Upper lobe of right lung (tissue), 1 donor: Measurements from ENCODE around the gene PMM1. TPM values are rescaled to one million over a fixed set of nuclear protein-coding genes. Genes with fewer than 3 reads are reported as not detected.
A peak's percentile ranks its signal among the peaks of the same experiment; 100 is the strongest.

ENCODE experiments used
- ATAC-seq: fragments of 200-7000 bp; cut with Tn5 transposase; one replicate; pipeline ENCODE4 v1.9.1; 2020; ENCODE audit warnings: mild to moderate bottlenecking, moderate library complexity
- DNase-seq: peaks from one replicate; pipeline ENCODE4 v3.0.0-alpha.2; 2020
- H3K27ac ChIP-seq: fragments of 200-600 bp; one replicate; pipeline ENCODE4 v1.8.0; 2022
- H3K27me3 ChIP-seq: fragments of 200-600 bp; one replicate; pipeline ENCODE4 v1.8.0; 2022; ENCODE audit warnings: mild to moderate bottlenecking
- H3K36me3 ChIP-seq: fragments of 200-600 bp; one replicate; pipeline ENCODE4 v1.8.0; 2022
- H3K4me1 ChIP-seq: fragments of 200-600 bp; one replicate; pipeline ENCODE4 v1.8.0; 2022
- H3K4me3 ChIP-seq: fragments of 200-600 bp; one replicate; pipeline ENCODE4 v1.8.0; 2022; ENCODE audit warnings: mild to moderate bottlenecking
- H3K9me3 ChIP-seq: fragments of 200-600 bp; one replicate; pipeline ENCODE4 v1.8.0; 2022
- CTCF ChIP-seq: fragments of 200-600 bp; IDR thresholded peaks from one replicate; pipeline ENCODE4 v1.8.0; 2022; ENCODE audit warnings: antibody characterized with exemption
- intact Hi-C: fragments of 100-400 bp; cut with DNase I; formaldehyde crosslinking; loops from one replicate; pipeline ENCODE4 v1.11.0; 2022
- total RNA-seq: library from RNA; stranded (reverse); fragmentation: NEBNext Ultra II Directional; extraction: Animal tissue kit (Norgen Biotek cat#: 25700); gene quantifications from one replicate; pipeline ENCODE4 v1.2.1, GENCODE V29; 2021
- donor health status: DM: no; HTN: yes; CAD: no; lungs with severe emphysema.

PMM1 gene
- total RNA-seq, 1 donor from 2014 or later = 44.4 TPM

DNA sequence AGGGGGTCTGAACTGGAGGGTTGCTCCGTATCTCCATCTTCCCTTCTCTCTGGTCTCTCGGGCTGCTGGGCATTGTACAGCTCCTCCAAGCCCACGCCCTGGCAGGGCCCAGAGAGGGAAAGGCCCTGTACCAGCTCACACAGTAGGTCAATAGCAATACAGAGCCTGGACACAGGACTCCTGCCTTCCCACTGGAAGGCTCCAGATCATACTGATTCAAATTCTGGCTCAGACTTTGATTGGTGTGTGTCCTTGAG lies 22.2 kb downstream of the PMM1 start:
- Histone ChIP-seq H3K9me3 (no peaks in the 10 kb centered on the region), H3K27ac (no peak overlapping the region), H3K4me3 (no peak overlapping the region), H3K36me3 (no peaks in the 10 kb centered on the region), H3K4me1 (no peaks in the 10 kb centered on the region), H3K27me3 (no peaks in the 10 kb centered on the region)
- intact Hi-C loops = no loop called here
- DNase-seq (no peak), ATAC-seq (no peak)
- no peak for TF ChIP-seq CTCF

DNA sequence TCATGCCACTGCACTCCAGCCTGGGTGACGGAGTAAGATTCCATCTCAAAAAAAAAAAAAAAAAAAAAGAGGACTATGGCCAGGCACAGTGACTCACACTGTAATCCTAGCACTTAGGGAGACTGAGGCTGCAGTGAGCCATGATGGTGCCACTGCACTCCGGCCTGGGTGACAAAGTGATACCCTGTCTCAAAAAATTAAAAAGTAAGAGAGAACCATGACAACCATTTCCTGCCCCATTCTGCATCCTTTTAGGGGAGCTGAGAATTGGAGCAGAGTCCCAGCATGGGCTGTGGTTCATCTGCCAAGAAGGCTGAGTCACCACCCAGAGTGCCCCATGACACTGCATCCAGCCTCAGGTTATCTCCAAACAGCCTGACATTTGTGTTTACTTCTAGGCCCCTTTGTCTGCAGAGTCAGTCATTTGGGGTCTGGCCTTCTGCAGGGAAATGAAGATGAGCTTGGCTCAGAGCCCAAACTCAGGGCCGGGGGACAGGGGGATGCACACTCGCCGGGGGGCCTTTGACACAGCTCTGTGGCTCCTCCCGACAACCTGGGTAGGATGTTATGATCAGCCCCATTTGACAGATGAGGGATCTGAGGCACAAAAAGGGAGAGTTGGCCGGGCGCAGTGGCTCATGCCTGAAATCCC lies 24.1 kb downstream of the PMM1 start:
- intact Hi-C loops = no loop called here
- ATAC-seq (peak; percentile 24), DNase-seq (no peak)
- no peak for TF ChIP-seq CTCF
- no peak overlapping the region for H3K4me3 ChIP-seq
- no peaks in the 10 kb centered on the region for H3K4me1 ChIP-seq
- no peaks in the 10 kb centered on the region for H3K9me3 ChIP-seq
- no peaks in the 10 kb centered on the region for H3K36me3 ChIP-seq
- H3K27me3 ChIP-seq = no peaks in the 10 kb centered on the region
- peak overlapping the region; percentile 3 for H3K27ac ChIP-seq

DNA sequence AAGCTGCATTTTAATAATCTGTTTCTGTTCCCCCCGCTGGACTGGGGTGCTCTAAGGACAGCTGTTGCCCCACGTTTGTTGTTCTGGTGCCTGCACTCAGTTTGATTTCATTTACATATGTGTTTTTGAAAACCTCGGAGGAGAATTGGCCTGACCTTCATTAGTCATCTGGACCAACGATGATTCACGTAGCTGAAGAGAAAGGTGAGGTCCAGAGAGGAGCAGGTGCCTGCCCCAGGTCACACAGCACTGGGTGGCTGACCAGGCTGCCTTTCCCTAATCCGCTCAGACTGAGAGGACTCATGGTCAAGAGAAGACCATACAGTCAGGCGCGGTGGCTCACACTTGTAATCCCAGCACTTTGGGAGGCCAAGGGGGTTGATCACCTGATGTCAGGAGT lies 25.1 kb downstream of the PMM1 start:
- Histone ChIP-seq H3K27me3 (no peaks in the 10 kb centered on the region), H3K27ac (no peak overlapping the region), H3K36me3 (no peaks in the 10 kb centered on the region), H3K4me1 (no peaks in the 10 kb centered on the region), H3K9me3 (no peaks in the 10 kb centered on the region), H3K4me3 (no peak overlapping the region)
- intact Hi-C loops = no loop called here
- ATAC-seq (no peak), DNase-seq (no peak)
- no peak for TF ChIP-seq CTCF

DNA sequence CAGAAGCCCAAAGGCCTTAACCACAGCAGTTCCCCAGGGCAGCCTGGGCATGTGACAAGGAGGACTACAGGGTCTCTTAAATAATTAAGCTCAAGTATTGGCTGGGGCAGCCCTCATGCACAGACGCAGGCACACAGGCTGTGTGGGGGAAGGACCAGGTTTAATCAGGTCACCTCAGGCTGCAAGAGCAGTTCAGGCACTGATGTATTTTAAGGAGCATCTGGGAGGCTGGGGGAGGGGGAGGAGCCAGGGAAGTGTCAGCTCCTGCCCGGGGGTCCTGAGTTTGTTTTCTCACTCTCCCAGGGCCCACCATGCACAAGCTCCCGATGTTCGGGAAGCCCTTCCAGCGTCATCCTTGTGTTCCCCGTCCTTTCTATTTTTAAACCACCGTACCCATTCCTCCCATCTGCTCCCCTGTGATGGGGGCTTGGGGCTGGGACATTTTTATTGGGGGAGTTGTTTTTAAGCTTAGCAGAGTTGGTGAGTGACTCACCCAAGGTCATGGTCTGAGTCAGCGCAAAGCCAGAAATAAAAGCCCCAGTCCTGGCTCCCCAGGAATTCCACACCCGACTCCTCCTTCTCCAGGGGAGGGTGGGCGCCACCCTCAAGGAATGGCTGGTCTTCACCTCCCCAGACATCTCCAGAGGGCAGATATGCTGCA lies 26.5 kb downstream of the PMM1 start:
- ATAC-seq (no peak), DNase-seq (no peak)
- TF ChIP-seq CTCF = no peak
- no peak overlapping the region for H3K4me3 ChIP-seq
- no peaks in the 10 kb centered on the region for H3K27me3 ChIP-seq
- peaks cover 5% of the 10 kb centered on the region for H3K4me1 ChIP-seq
- intact Hi-C loops = no loop called here
- peak overlapping the region; percentile 11 for H3K27ac ChIP-seq
- no peaks in the 10 kb centered on the region for H3K36me3 ChIP-seq
- no peaks in the 10 kb centered on the region for H3K9me3 ChIP-seq

DNA sequence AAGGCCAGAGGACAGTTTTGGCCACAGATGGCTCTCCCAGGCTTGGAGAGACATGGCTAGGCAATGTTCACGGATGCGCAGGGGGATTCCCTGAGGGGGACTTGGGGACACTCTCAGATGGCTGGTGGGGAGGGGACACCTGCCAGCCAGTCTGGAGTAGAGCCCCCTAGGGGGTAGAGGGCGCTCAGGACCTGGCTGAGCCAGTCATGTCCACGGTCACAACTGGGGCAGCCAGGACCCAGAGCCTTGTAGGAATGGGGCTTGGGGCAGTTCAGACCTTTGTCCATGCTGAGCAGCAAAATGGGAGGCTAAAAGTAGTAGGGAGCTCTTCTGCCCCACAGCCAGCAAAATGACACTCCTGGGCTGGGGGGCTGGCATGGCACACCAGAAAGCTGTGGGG lies 27.2 kb downstream of the PMM1 start:
- no peaks in the 10 kb centered on the region for H3K9me3 ChIP-seq
- TF ChIP-seq CTCF = no peak
- no peak for DNase-seq
- no peaks in the 10 kb centered on the region for H3K36me3 ChIP-seq
- peaks cover 12% of the 10 kb centered on the region for H3K4me1 ChIP-seq
- no peak overlapping the region for H3K27ac ChIP-seq
- ATAC-seq = no peak
- intact Hi-C loops = no loop called here
- no peak overlapping the region for H3K4me3 ChIP-seq
- no peaks in the 10 kb centered on the region for H3K27me3 ChIP-seq

- TF ChIP-seq CTCF = no peak
- ATAC-seq = no peak
- Histone ChIP-seq H3K36me3 (no peaks in the 10 kb centered on the region), H3K27me3 (no peaks in the 10 kb centered on the region), H3K4me1 (peaks cover 19% of the 10 kb centered on the region), H3K4me3 (peak overlapping the region; percentile 39), H3K27ac (peak overlapping the region; percentile 58), H3K9me3 (no peaks in the 10 kb centered on the region)
- intact Hi-C loops = no loop called here
- DNase-seq = no peak
These were observed 27.9 kb downstream of the PMM1 start for GRCh38 chr22:41561788-41562187.
